ENCODE results near the gene PTPRQ.
A peak's percentile ranks its signal among the peaks of the same experiment; 100 is the strongest.

PTPRQ gene

DNA sequence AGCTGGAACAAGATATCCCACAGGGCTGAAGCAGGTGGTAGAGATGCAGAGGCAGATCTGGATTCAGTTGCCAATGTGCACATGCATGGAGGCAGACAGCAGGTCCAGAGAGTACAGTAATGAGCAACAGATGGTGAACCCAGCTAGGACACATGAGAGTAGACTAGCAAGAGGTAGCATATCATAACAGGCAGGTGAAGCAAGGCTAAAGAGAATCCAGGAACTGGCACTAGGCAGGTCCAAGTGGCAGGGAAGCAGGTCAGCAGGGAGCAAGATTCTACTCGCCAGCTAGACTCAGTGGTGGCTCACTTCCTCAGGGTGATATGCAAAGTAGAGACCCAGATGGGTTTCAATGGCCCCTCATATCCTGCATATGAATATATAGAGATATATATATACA, 248.1 kb downstream of the PTPRQ start:
- FAIRE-seq (no peak), DNase-seq (ENCODE audit: extremely low spot score, insufficient read length, low read depth) (no peak)

DNA sequence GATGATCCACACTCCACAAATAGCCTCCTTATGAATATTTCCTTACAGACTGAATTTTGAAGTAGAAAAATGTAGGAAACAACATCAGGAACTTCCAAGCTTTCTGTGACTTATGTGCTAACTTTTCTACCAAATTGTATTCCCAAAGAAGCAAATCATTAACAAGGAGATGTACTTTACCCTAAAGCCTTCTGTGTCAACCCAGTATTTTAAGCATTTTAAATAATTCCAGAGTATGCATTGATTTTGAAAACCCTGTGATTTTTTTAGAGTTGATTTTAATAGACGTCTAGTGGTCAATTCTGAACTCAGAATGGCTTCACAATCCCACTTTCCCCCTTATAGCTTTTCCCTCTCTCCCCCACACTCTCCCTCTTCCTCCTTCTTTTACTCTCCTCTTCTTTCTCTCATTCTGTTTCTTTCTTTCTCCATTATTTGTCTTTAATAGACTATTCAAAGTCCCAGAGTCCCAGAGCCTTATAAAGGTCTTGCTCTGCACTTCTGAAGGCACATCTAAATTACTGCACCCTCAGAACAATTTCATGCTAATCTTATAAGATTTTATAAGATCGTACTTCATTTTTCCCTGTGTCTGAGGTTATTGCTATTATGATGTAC, 253.3 kb downstream of the PTPRQ start:
- FAIRE-seq (no peak), DNase-seq (ENCODE audit: extremely low spot score, insufficient read length, low read depth) (no peak)

DNA sequence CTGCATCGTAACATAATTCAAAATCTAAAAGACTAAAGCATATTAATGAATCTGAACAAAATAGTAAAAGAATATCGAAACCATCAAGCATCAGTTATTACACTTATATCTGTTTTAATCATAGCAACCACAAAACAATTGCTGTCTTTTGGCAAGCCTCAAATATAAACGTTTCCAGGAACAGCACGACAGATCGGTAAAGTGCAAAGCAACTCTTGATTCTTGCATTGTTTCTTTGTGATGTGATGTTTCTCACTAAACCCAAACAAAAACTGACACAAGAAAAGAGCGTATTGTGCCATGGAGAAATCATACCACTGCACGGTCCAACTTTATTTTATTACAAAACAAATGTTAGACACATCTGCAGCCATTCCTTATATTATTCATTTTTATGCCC, 254.2 kb downstream of the PTPRQ start:
- FAIRE-seq: no peak
- no peak for DNase-seq (ENCODE audit: extremely low spot score, insufficient read length, low read depth)

DNA sequence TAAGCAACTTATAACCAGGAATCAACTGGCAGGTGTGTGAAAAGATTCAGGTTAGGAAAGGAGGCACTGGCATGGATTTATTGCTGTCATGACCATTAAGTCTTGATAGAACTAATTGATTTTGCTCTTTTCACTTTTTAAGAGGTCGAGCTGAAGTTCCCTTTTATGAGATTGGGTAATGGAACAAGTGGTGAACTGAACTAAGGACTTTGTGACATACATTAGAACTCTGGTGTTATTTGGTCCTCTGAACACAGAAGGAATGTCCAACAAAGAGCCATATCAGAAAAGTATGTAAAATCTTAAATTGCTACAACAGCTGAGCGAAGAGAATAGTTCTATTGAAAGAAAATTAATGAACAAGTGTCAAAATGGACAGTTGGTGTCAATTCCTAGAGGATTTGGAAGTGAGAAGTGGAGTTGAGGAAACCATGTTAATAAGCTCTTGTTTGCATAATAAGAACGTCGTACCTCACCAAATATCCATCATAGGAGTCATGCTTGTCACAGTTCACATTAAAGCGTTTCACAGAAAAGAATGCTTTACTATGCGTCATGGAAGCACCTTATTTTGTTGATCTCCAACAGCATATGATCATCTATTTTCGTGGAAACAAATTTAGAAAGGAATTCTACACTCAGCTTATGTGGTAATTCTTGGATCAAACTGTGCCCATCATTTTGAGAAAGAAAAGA, 255.0 kb downstream of the PTPRQ start:
- no peak for FAIRE-seq

DNA sequence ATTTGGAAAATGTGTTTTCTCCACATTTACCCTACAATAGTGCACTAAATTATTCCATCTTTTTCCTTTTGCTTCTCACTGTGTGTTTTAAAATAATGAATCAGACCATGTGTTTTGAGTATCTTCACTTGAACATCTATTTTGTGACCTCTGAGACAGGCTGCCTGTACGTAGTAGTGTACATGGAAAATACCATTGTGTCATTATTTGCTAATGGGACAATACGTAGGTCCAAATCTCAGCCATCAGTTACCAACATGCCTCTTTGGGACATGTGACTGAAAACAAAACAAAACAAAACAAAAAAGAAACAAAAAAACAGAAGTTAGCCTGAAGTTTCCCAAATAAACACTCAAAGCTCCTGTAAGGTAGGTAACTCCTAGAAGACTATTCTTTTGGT, 256.3 kb downstream of the PTPRQ start:
- FAIRE-seq: no peak
- no peak for DNase-seq (ENCODE audit: extremely low spot score, insufficient read length, low read depth)

More for the DNA sequence above, 255.0 kb downstream of the PTPRQ start:
- no peak for DNase-seq (ENCODE audit: extremely low spot score, insufficient read length, low read depth)

DNA sequence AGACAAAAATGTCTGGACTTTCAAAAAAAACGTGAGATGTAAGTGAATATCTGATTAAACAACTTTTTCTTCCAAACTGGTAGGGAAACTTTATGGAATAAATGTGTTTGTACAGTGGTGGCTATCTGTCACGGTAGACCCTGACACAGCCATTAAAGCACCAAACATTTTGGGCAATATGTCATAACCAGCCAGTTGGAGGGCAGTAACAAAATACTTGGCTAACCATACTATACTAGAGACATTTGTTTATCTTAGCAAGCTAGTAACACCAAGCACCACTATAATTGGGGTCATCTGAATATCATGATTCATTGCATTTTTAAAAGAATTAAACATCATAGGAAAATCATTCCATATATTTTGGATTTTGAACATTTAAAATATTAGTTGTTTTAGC, 257.4 kb downstream of the PTPRQ start:
- DNase-seq (ENCODE audit: extremely low spot score, insufficient read length, low read depth) (no peak), FAIRE-seq (no peak)

DNA sequence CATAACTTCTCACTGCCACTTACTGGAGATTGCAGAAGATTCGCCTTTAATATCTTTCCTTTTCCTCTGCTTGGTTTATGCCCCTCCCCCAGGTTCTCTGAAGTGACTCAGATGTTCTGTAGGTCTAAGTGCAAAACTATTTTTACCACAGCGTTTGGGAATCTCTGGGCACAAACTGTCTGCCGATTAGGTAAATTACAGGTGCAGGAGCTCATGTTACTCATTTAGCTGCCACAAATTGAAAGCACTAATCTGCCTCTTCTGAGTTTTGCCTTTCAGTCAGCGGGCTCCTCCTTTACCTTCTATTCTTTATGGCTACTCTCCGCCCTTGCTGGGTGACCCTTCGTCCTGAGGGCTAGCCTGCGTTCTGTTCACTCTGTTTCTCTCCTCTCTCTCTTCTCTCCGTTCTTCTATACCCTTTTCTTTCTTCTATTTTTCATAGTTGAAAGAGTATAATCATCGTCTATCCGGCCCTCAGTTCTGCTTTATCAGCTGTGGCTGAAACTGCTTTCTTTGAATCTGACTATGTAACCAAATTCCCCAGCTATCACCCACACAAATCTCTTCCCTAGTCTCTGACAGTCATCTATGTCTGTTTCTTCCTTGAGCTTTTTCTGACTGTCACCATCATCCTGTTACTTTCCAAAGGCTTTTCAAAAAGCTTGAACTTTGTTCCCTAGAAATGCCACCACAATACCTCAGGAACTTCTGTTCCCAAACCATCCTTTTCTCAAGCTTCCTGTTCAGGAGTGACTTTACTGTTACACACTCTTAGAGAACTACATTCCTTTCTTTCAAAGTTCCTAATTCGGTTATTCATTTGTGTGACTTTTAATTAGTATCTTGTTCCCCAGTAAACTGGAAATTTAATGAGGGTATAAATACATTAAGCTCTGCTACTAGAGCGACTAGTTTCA, 259.1 kb downstream of the PTPRQ start:
- FAIRE-seq (peak; percentile 74), DNase-seq (ENCODE audit: extremely low spot score, insufficient read length, low read depth) (no peak)

DNA sequence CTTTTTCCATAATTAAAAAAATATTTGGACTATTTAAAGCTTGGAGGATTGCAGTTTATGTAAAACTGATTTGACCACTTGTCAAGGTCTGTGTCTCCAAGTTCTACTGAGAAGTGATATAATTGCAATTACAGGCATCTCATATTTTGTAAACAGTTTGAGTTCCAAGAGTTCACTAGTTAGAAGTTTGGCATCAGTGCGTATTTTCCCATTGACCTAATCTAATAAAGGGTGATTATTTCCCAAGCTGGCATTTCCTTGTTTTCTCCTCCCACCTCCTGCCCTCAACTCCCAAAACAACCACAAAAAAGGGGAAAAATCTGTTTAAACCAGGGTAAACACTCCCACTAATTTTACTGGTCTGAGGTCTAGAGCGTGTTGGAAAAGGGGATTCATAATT, 260.4 kb downstream of the PTPRQ start:
- FAIRE-seq: no peak

DNA sequence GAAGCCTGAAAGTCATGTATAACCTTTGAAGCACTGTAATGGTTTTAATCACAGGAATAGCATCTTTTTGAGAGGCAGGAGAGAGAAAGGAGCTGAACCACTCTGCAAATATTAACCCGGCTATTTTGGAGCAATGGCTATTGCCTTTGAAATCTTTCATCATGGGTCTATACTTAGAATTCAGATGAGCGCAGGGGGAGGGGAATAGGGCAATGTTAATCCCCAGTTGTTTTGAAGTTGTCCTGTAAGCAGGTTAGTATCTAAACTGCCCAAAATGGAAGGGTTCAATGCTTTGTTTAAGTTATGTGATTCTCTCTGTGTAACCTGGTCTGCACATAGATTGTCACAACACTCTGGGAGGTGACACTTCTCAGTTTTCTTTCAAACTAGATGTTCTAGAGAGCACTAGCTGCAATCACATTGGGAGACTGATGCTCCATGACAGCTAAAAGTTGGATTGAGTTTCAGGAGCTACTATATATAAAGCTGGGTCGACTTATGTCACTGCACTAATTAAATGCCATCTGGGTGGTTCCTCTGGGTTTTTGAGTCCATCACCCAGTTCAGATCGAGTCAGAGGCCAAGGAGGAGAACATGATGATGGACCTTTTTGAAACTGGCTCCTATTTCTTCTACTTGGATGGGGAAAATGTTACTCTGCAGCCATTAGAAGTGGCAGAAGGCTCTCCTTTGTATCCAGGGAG, 263.2 kb downstream of the PTPRQ start, which contains the start of gene MYF6:
Gene MYF6, plus strand, starts transcription at position 509 of the 704 bp plus-strand sequence. Its CDS starts 86 bp downstream, at position 595.
- no peak for DNase-seq (ENCODE audit: extremely low spot score, insufficient read length, low read depth)
- no peak for FAIRE-seq

More for the DNA sequence above, 260.4 kb downstream of the PTPRQ start:
- no peak for DNase-seq (ENCODE audit: extremely low spot score, insufficient read length, low read depth)

DNA sequence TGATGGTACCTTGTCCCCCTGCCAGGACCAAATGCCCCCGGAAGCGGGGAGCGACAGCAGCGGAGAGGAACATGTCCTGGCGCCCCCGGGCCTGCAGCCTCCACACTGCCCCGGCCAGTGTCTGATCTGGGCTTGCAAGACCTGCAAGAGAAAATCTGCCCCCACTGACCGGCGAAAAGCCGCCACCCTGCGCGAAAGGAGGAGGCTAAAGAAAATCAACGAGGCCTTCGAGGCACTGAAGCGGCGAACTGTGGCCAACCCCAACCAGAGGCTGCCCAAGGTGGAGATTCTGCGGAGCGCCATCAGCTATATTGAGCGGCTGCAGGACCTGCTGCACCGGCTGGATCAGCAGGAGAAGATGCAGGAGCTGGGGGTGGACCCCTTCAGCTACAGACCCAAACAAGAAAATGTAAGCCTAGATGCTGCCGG, 263.8 kb downstream of the PTPRQ start:
- DNase-seq (ENCODE audit: extremely low spot score, insufficient read length, low read depth) (no peak), FAIRE-seq (no peak)

DNA sequence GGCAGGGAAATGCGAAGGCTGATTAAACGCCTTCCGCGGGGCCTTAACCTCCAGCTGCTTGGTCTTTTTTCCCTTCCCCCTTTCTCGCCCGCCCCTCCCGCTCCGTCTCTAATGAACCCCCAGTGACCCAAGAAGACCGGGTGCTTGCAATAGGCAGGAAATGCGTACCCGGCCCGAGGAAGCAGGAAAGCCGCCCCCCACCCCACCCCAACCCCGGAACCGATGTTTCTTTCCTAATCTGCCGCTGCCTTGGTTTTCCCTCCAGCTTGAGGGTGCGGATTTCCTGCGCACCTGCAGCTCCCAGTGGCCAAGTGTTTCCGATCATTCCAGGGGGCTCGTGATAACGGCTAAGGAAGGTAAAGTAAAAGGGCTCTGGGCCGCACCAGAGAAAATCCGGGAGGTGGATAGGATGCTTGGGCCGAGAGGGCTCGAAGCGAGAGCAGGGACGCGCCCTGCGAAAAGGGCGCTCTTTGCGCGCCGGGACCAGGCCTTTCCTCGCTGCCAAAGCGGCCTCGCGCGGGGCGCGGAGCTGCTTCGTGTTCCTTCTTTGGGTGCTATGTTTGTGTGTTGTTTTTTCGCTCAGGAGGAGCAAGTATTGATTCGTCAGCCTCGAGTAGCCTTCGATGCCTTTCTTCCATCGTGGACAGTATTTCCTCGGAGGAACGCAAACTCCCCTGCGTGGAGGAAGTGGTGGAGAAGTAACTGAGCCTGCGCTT, 264.4 kb downstream of the PTPRQ start:
- FAIRE-seq: no peak

DNA sequence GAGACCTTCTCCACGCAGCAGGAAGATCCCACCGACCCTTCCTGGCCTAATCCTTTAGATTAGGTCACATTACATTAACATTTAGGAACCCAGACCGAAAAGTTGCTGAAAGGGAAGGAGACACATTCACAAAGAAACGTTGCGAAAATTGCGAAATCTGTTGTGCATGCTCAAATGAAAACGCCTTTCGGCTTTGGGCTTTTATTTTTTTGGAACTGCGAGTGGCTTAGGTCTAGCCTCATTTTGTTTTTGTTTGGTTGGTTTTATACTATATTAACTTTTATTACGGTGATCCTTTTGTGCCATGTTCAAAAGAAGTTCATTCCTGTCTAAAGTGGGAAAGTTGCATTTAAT, 264.9 kb downstream of the PTPRQ start:
- DNase-seq (ENCODE audit: extremely low spot score, insufficient read length, low read depth) (no peak), FAIRE-seq (no peak)

More for the DNA sequence above, 264.4 kb downstream of the PTPRQ start:
- DNase-seq (ENCODE audit: extremely low spot score, insufficient read length, low read depth): no peak

DNA sequence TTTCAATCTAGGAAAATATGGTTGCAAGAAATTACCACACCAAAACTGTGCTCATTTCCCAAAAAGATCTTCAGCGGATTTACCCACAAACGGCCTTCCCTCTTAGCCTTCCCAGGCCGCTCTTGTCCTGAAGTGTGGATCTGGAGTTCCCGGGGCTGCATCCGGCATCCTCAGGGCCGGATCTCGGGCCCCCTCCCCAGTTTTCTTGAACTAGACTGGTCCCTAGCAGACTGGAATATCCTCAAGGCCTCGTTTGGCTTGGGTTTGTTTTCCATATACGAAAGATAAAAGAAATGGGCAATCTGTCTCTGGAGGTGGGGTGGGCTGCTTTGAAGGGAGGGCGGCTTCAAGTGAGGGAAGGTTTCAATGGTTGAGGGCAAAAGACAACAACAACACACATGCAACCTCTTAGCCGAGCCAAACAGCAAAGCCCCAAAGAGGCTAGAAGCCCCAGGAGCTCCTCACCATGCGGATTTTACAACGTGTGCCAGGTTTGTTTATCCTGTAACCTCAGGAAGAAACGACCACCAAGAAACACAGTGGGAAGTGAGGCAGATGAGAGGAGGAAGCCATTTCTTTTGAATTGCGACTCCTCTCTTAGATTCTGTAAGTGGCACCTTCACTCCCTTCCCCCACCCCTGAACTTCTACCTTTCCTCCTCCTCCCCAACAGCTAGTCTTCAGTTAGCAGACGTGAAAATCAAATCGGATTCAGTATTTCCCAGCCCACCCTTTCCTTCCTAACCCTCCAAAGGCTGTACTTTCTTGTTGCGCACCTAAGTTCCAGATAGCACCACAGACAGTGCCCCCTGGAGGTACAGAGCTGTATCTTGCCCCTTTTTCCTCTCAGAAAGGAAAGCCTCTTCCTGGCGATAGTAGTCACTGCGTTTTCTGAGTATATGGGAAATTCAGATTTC, 266.0 kb downstream of the PTPRQ start:
- DNase-seq (ENCODE audit: extremely low spot score, insufficient read length, low read depth) (no peak), FAIRE-seq (peak; percentile 9)

DNA sequence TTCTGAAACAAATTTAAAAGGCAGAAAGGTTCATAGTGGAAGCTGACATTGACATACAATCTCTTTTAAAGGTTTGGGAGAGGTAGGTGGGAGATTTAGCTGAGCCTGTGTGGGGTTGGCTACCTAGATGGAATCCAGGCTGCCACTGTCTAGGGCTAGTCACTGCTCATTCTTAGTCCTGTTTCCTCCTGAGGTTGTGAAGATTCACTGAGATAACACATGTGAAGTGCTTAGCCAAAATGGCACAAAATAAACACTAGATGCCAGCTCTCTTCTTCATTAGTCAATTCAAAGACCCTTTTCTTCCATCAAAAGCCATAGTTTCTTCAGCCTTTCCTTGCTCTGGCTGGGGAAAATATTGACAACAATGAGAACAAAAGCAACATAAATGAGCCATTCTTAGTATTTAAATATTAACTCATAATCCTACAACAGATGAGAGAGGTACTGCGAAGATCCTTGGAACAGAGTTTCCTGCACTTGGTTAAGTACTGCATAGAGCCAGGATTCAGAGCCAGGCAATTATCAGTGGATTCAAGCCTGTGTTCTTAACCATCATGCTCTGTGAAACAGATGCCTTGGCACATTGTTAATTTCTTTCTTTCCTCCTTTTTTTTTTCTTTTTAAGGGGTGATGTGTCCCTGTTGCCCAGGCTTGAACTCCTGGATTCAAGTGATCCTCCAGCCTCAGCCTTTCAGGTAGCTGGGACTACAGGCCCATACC, 266.9 kb downstream of the PTPRQ start:
- DNase-seq (ENCODE audit: extremely low spot score, insufficient read length, low read depth) (no peak), FAIRE-seq (no peak)

DNA sequence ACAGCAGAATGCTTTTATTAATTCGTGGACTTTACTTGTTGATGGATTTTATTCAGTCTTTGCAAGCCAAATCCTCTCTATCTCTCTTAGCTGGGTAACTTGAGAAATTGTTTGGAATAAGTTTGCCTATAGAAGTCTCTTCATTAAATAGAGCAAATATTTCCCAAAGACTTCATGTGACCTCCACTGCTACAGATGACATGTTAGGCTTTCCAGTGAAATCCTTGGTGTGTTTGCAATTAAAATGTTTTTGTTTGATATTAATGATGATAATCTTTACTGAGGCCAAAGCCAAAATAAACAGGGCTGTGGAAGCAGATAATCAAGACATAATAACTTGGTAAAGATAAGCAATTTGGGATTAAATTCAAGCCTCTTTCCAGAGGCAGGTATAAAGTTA, 267.8 kb downstream of the PTPRQ start:
- FAIRE-seq (no peak), DNase-seq (ENCODE audit: extremely low spot score, insufficient read length, low read depth) (no peak)

DNA sequence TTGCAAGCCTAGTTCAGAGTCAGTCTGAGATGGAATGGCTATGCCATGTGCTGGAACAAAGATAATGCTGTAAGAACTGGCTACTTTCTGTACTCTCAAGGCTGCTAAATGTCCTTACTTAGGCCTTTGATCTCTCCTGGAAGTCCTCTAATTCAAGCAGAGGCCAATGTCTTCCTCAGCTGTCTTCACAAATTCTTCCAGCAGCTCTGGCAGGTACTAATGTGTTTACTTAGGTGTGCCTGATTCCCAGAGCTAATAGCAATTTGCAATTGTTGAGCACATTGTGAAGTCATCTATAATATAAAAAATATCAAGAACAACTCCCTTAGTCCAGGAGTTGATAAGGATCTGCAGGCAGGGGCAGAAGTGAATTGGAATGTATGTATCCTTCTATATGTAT, 268.8 kb downstream of the PTPRQ start:
- DNase-seq (ENCODE audit: extremely low spot score, insufficient read length, low read depth): no peak

DNA sequence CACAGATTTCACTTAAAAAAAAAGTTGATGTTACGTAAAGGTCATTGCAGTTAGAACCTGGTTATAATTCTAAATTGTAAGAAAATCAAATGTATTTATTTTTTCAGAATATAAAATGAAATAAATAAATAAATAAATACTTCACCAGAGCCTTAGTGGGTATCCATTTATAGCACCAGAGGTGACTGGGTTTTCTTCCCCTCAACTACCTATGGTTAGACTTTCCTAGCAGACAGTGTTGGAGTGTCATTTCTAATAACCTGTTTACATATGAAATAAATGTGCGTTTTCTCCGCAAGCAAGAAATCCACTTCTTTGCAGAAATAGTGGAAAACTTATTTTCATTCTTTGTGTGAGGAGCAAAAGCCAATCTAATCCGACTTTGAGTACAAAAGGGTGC, 269.4 kb downstream of the PTPRQ start:
- no peak for FAIRE-seq
- no peak for DNase-seq (ENCODE audit: extremely low spot score, insufficient read length, low read depth)

More for the DNA sequence above, 268.8 kb downstream of the PTPRQ start:
- FAIRE-seq: no peak

DNA sequence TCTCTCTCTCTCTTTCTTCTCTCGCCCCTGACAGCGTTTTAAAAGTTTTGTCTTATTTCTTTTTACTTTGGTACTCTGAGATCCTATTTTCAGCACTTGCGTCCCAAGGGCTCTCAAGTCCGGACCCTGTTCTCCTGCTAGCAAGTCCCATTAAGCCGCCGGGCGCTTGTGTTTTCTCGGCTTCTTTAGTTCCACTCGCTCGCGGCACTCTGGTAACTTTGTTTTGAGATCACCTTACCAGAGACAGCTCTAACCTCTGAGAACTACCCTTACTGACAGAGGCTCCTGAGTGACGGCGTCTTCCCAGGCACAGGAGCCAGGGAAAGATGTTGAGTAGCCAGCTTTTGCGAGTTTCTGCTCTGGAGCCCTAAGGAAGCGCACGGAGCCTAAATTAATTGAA, 270.0 kb downstream of the PTPRQ start:
- no peak for FAIRE-seq
- DNase-seq (ENCODE audit: extremely low spot score, insufficient read length, low read depth): no peak
